ENCODE measurements around the gene ADM2.

Gene ADM2

GRCh38 chr22:50516891-50517290, 35.5 kb downstream of the ADM2 start:
- Histone ChIP-seq H3K27me3 (ENCODE audit: control insufficient read depth, low read length) (no peaks in the 10 kb centered on the region), H3K27ac (ENCODE audit: low read depth, low read length) (no peak overlapping the region), H4K20me1 (ENCODE audit: control insufficient read depth, insufficient read depth, low read depth, low read length) (peaks cover 7% of the 10 kb centered on the region; the same call in 1 of the 2 replicates), H3K79me2 (ENCODE audit: control insufficient read depth, low read length) (peaks cover 70% of the 10 kb centered on the region), H3K4me1 (ENCODE audit: control insufficient read depth, low read length) (no peaks in the 10 kb centered on the region), H3K9me3 (ENCODE audit: control insufficient read depth, insufficient read depth, low read length) (no peaks in the 10 kb centered on the region), H3K36me3 (ENCODE audit: control insufficient read depth, low read length) (peaks cover 74% of the 10 kb centered on the region), H3K4me2 (ENCODE audit: low read length) (no peak overlapping the region), H3F3A (ENCODE audit: control insufficient read depth, insufficient read depth) (no peaks in the 10 kb centered on the region), H3K9me2 (replicated peaks; ENCODE audit: control insufficient read depth, low read length) (no peaks in the 10 kb centered on the region), H3K4me3 (ENCODE audit: low read length) (no peak overlapping the region)
- TF ChIP-seq CTCF (IDR thresholded peaks at IDR 0.05; ENCODE audit: low read depth, low read length, poor library complexity, severe bottlenecking) (no peak), EZH2phosphoT487 (IDR thresholded peaks at IDR 0.05; ENCODE audit: borderline replicate concordance, low read length) (no peak)

- no peak overlapping the region for H3K27ac ChIP-seq (ENCODE audit: low read depth, low read length)
- no peaks in the 10 kb centered on the region for H3K27me3 ChIP-seq (ENCODE audit: control insufficient read depth, low read length)
- no peaks in the 10 kb centered on the region for H3F3A ChIP-seq (ENCODE audit: control insufficient read depth, insufficient read depth)
- peaks cover 70% of the 10 kb centered on the region for H3K79me2 ChIP-seq (ENCODE audit: control insufficient read depth, low read length)
- no peak overlapping the region for H3K4me2 ChIP-seq (ENCODE audit: low read length)
- no peaks in the 10 kb centered on the region for H3K4me1 ChIP-seq (ENCODE audit: control insufficient read depth, low read length)
- H3K4me3 ChIP-seq (ENCODE audit: low read length) = no peak overlapping the region
- no peak for TF ChIP-seq EZH2phosphoT487 (IDR thresholded peaks at IDR 0.05; ENCODE audit: borderline replicate concordance, low read length)
- TF ChIP-seq CTCF (IDR thresholded peaks at IDR 0.05; ENCODE audit: low read depth, low read length, poor library complexity, severe bottlenecking) = no peak
- H3K9me3 ChIP-seq (ENCODE audit: control insufficient read depth, insufficient read depth, low read length) = no peaks in the 10 kb centered on the region
- H4K20me1 ChIP-seq (ENCODE audit: control insufficient read depth, insufficient read depth, low read depth, low read length) = peaks cover 7% of the 10 kb centered on the region; the same call in 1 of the 2 replicates
- H3K9me2 ChIP-seq (replicated peaks; ENCODE audit: control insufficient read depth, low read length) = no peaks in the 10 kb centered on the region
- H3K36me3 ChIP-seq (ENCODE audit: control insufficient read depth, low read length) = peaks cover 74% of the 10 kb centered on the region
Measured at GRCh38 chr22:50517495-50518260, 36.3 kb downstream of the ADM2 start.

GRCh38 chr22:50518606-50519005, 37.3 kb downstream of the ADM2 start:
- Histone ChIP-seq H4K20me1 (ENCODE audit: control insufficient read depth, insufficient read depth, low read depth, low read length) (0 out of 2 replicates have a peak, but pooled peaks cover 3% of the 10 kb centered on the region), H3K4me2 (ENCODE audit: low read length) (no peak overlapping the region), H3K4me1 (ENCODE audit: control insufficient read depth, low read length) (peaks cover under 1% of the 10 kb centered on the region), H3K27me3 (ENCODE audit: control insufficient read depth, low read length) (no peaks in the 10 kb centered on the region), H3K79me2 (ENCODE audit: control insufficient read depth, low read length) (peaks cover 70% of the 10 kb centered on the region), H3K9me3 (ENCODE audit: control insufficient read depth, insufficient read depth, low read length) (no peaks in the 10 kb centered on the region), H3K9me2 (replicated peaks; ENCODE audit: control insufficient read depth, low read length) (no peaks in the 10 kb centered on the region), H3K4me3 (ENCODE audit: low read length) (no peak overlapping the region), H3F3A (ENCODE audit: control insufficient read depth, insufficient read depth) (no peaks in the 10 kb centered on the region), H3K27ac (ENCODE audit: low read depth, low read length) (no peak overlapping the region), H3K36me3 (ENCODE audit: control insufficient read depth, low read length) (peaks cover 77% of the 10 kb centered on the region)
- TF ChIP-seq CTCF (IDR thresholded peaks at IDR 0.05; ENCODE audit: low read depth, low read length, poor library complexity, severe bottlenecking) = no peak
- TF ChIP-seq EZH2phosphoT487 (IDR thresholded peaks at IDR 0.05; ENCODE audit: borderline replicate concordance, low read length) = no peak
